ENCODE measurements around the gene ESRRB. TPM values are rescaled to one million over a fixed set of nuclear protein-coding genes. Genes with fewer than 3 reads are reported as not detected.

ESRRB gene
- total RNA-seq, 3 donors from 2014 or later (not counting 1 experiment from before 2014, with no cell fraction given) = 0.45 to 1.3 TPM; not detected in 1

DNA sequence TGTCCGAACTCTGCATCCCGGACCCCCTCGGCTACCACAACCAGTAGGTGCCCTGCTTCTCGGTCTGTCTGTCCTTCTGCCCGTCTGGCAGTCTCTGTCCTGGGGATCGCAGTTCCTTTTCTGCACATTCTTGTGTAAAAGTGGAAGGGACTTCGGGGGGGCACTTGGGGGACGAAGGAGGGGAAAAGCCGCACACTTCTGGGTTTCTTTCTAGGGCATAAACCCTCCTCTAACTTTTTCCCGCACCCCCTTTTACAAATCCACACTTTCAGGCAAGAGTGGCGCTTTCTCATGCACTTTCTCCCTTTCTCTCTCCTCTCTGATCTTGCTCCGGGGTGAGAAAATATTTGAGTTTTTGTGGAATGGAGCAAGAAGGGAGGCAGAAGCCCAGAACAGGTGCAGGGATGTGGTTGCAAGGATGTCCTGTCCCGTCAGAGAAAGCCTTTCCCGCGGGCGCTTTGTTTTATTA lies 506 bp downstream of the ESRRB start:
- Histone ChIP-seq H3K4me1 (ENCODE audit: control insufficient read depth, insufficient read depth, low read length) (no peaks in the 10 kb centered on the region), H3K9me3 (ENCODE audit: control insufficient read depth, insufficient read depth, low read length) (no peaks in the 10 kb centered on the region), H3K4me3 (ENCODE audit: low read length) (no peak overlapping the region), H3K27me3 (ENCODE audit: control insufficient read depth, insufficient read depth, low read length) (peaks cover 15% of the 10 kb centered on the region), H3K36me3 (ENCODE audit: control insufficient read depth, insufficient read depth, low read length) (no peaks in the 10 kb centered on the region), H3K27ac (ENCODE audit: low read length) (no peak overlapping the region)
- no peak overlapping the region for H3K27ac Mint-ChIP-seq
- WGBS (ENCODE audit: insufficient coverage) = under 1% methylated on average over 14 of the region's 16 CpGs
- ATAC-seq (no peak), DNase-seq (no peak)
- H3K9me3 Mint-ChIP-seq = no peaks in the 10 kb centered on the region
- no peak overlapping the region for H3K4me3 Mint-ChIP-seq
- intact Hi-C loops (cut with micrococcal nuclease) = no loop called here
- H3K36me3 Mint-ChIP-seq = no peaks in the 10 kb centered on the region
- TF ChIP-seq CTCF (IDR thresholded peaks at IDR 0.05) = no peak
- peaks cover 43 to 52% of the 10 kb centered on the region in 2 donors for H3K27me3 Mint-ChIP-seq (ENCODE audit: low read depth in 2 of 2)
- H3K4me1 Mint-ChIP-seq = peaks cover 0 to 4% of the 10 kb centered on the region in 2 donors

GRCh38 chr14:76376878-76377734 lies 1.2 kb downstream of the ESRRB start:
- DNase-seq (no peak), ATAC-seq (no peak)
- 2% methylated on average over 80 of the region's 80 CpGs for WGBS (ENCODE audit: insufficient coverage)
- no peak for TF ChIP-seq CTCF (IDR thresholded peaks at IDR 0.05)
- no peak overlapping the region for H3K27ac ChIP-seq (ENCODE audit: low read length)
- H3K9me3 ChIP-seq (ENCODE audit: control insufficient read depth, insufficient read depth, low read length) = no peaks in the 10 kb centered on the region
- intact Hi-C loops (cut with micrococcal nuclease) = no loop called here
- no peaks in the 10 kb centered on the region for H3K4me1 ChIP-seq (ENCODE audit: control insufficient read depth, insufficient read depth, low read length)
- H3K4me3 ChIP-seq (ENCODE audit: low read length) = no peak overlapping the region
- H3K4me1 Mint-ChIP-seq = peaks cover 0 to 4% of the 10 kb centered on the region in 2 donors
- no peak overlapping the region for H3K27ac Mint-ChIP-seq
- H3K36me3 Mint-ChIP-seq = no peaks in the 10 kb centered on the region
- H3K36me3 ChIP-seq (ENCODE audit: control insufficient read depth, insufficient read depth, low read length) = no peaks in the 10 kb centered on the region
- no peak overlapping the region for H3K4me3 Mint-ChIP-seq
- peaks cover 15% of the 10 kb centered on the region for H3K27me3 ChIP-seq (ENCODE audit: control insufficient read depth, insufficient read depth, low read length)
- peaks cover 43 to 58% of the 10 kb centered on the region in 2 donors for H3K27me3 Mint-ChIP-seq (ENCODE audit: low read depth in 2 of 2)
- H3K9me3 Mint-ChIP-seq = no peaks in the 10 kb centered on the region

DNA sequence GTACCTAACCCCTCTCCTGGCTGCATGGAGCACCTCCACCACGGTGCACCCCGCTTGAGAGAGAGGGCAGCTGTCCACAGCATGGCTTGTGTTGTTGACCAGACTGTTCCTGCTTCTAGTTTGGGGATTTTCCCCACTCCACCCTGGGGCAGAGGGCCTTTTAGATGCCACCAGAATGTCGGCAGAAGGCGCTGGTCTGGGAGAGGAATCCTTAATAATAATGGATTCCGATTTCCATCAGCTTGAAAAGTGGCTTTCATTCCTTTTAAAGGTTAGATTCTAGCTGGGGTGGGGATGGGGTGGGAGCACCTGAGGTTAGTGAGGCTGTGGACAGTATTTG lies 1.8 kb downstream of the ESRRB start:
- Mint-ChIP-seq H3K27ac (no peak overlapping the region), H3K36me3 (no peaks in the 10 kb centered on the region), H3K9me3 (no peaks in the 10 kb centered on the region), H3K4me3 (no peak overlapping the region), H3K27me3 (ENCODE audit: low read depth in 2 of 2) (peaks cover 48 to 64% of the 10 kb centered on the region in 2 donors), H3K4me1 (peaks cover 0 to 4% of the 10 kb centered on the region in 2 donors)
- Histone ChIP-seq H3K4me1 (ENCODE audit: control insufficient read depth, insufficient read depth, low read length) (no peaks in the 10 kb centered on the region), H3K27me3 (ENCODE audit: control insufficient read depth, insufficient read depth, low read length) (peaks cover 15% of the 10 kb centered on the region), H3K4me3 (ENCODE audit: low read length) (no peak overlapping the region), H3K36me3 (ENCODE audit: control insufficient read depth, insufficient read depth, low read length) (no peaks in the 10 kb centered on the region), H3K27ac (ENCODE audit: low read length) (no peak overlapping the region), H3K9me3 (ENCODE audit: control insufficient read depth, insufficient read depth, low read length) (no peaks in the 10 kb centered on the region)
- DNase-seq (no peak), ATAC-seq (no peak)
- no peak for TF ChIP-seq CTCF (IDR thresholded peaks at IDR 0.05)
- WGBS (ENCODE audit: insufficient coverage) = 12% methylated on average over 5 of the region's 5 CpGs
- intact Hi-C loops (cut with micrococcal nuclease) = no loop called here

Data from natural killer cell (primary cell).